ENCODE measurements around the gene PARD3B.

GRCh38 chr2:205148755-205149154 lies 603.5 kb downstream of the PARD3B start:
- TF ChIP-seq, protein P1, sequence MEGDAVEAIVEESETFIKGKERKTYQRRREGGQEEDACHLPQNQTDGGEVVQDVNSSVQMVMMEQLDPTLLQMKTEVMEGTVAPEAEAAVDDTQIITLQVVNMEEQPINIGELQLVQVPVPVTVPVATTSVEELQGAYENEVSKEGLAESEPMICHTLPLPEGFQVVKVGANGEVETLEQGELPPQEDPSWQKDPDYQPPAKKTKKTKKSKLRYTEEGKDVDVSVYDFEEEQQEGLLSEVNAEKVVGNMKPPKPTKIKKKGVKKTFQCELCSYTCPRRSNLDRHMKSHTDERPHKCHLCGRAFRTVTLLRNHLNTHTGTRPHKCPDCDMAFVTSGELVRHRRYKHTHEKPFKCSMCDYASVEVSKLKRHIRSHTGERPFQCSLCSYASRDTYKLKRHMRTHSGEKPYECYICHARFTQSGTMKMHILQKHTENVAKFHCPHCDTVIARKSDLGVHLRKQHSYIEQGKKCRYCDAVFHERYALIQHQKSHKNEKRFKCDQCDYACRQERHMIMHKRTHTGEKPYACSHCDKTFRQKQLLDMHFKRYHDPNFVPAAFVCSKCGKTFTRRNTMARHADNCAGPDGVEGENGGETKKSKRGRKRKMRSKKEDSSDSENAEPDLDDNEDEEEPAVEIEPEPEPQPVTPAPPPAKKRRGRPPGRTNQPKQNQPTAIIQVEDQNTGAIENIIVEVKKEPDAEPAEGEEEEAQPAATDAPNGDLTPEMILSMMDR (conservative IDR thresholded peaks at IDR 0.05; ENCODE audit: low read depth, low read length) = no peak
- TF ChIP-seq EZH2 (IDR thresholded peaks at IDR 0.05; ENCODE audit: low read length, unreplicated experiment) (no peak), EZH2phosphoT487 (IDR thresholded peaks at IDR 0.05; ENCODE audit: borderline replicate concordance, low read length) (no peak)

Measured in PC-3 (cell line).